WERI-Rb-1 (cell line): ENCODE results near the gene C16orf95.

Experiments used
- DNase-seq: peaks from one replicate; pipeline ENCODE4 v3.0.0-alpha.2; 2020
- H3K27ac ChIP-seq: fragments of 250-450 bp; sonication (Bioruptor Pico); 2 replicates; pipeline ENCODE4 v1.5.1; 2020; ENCODE audit warnings: mild to moderate bottlenecking, moderate library complexity
- H3K27me3 ChIP-seq: fragments of 250-450 bp; sonication (Bioruptor Pico); 2 replicates; pipeline ENCODE4 v1.5.1; 2021; ENCODE audit warnings: mild to moderate bottlenecking, low read depth, moderate library complexity; ENCODE audit not compliant: insufficient read depth, severe bottlenecking
- H3K36me3 ChIP-seq: fragments of 250-450 bp; sonication (Bioruptor Pico); 2 replicates; pipeline ENCODE4 v1.5.1; 2020; ENCODE audit warnings: mild to moderate bottlenecking, moderate library complexity
- H3K4me3 ChIP-seq: 2 replicates; pipeline ENCODE4 v1.5.1; 2011; ENCODE audit warnings: low read depth, mild to moderate bottlenecking, control low read depth, low read length
- H3K9me3 ChIP-seq: fragments of 250-450 bp; sonication (Bioruptor Pico); 2 replicates; pipeline ENCODE4 v1.5.1; 2021; ENCODE audit warnings: mild to moderate bottlenecking, moderate library complexity; ENCODE audit not compliant: severe bottlenecking
- CTCF ChIP-seq: IDR thresholded peaks from 2 replicates; pipeline ENCODE4 v1.5.1; 2011; ENCODE audit warnings: low read depth, mild to moderate bottlenecking, control low read depth, inconsistent platforms, low read length

The C16orf95 gene

GRCh38 chr16:87361916-87362619 is 44.9 kb upstream of the C16orf95 start:
- no peak for DNase-seq
- Histone ChIP-seq H3K27ac (no peak overlapping the region), H3K27me3 (no peaks in the 10 kb centered on the region), H3K9me3 (no peaks in the 10 kb centered on the region), H3K4me3 (no peak overlapping the region), H3K36me3 (peaks cover 30% of the 10 kb centered on the region)
- no peak for TF ChIP-seq CTCF

- DNase-seq = no peak
- Histone ChIP-seq H3K36me3 (peaks cover 31% of the 10 kb centered on the region), H3K4me3 (no peak overlapping the region), H3K27me3 (no peaks in the 10 kb centered on the region), H3K9me3 (no peaks in the 10 kb centered on the region), H3K27ac (no peak overlapping the region)
- no peak for TF ChIP-seq CTCF
Observed at GRCh38 chr16:87360862-87361610, 43.8 kb upstream of the C16orf95 start.

DNA sequence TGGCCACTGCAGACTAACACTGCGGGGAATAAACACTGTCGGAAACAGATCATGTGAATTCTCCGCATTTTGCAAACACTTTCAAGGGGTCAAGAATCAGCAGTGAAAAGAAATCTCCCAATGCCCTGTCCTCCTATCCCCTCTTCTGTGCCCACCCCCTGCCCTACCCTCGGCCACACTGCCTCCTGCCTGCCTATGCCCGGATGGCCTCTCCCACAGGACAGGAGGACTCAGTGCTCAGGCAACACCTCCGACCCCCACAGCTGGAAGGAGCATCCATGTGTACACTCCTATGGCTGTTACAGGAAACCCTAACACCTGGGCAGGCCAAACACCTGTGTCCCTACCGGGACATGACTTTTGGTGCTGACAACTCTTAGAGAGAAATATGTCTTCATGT is 41.9 kb upstream of the C16orf95 start:
- H3K36me3 ChIP-seq = peaks cover 31% of the 10 kb centered on the region
- TF ChIP-seq CTCF = peak; percentile 7; the same call in 1 of the 2 replicates
- no peak overlapping the region for H3K4me3 ChIP-seq

GRCh38 chr16:87358696-87359095 is 41.5 kb upstream of the C16orf95 start:
- no peaks in the 10 kb centered on the region for H3K9me3 ChIP-seq
- peak; percentile 84 for DNase-seq
- peaks cover 31% of the 10 kb centered on the region for H3K36me3 ChIP-seq
- TF ChIP-seq CTCF = no peak
- no peaks in the 10 kb centered on the region for H3K27me3 ChIP-seq
- peak overlapping the region; percentile 86 for H3K27ac ChIP-seq
- H3K4me3 ChIP-seq = no peak overlapping the region

More for the DNA sequence above, 41.9 kb upstream of the C16orf95 start:
- Histone ChIP-seq H3K27me3 (no peaks in the 10 kb centered on the region), H3K27ac (peak overlapping the region; percentile 86), H3K9me3 (no peaks in the 10 kb centered on the region)
- DNase-seq = peak; percentile 25

GRCh38 chr16:87358250-87358649 is 41.1 kb upstream of the C16orf95 start:
- Histone ChIP-seq H3K36me3 (peaks cover 31% of the 10 kb centered on the region), H3K27me3 (no peaks in the 10 kb centered on the region), H3K9me3 (no peaks in the 10 kb centered on the region), H3K27ac (peak overlapping the region; percentile 86), H3K4me3 (no peak overlapping the region)
- no peak for TF ChIP-seq CTCF
- no peak for DNase-seq
